ENCODE measurements around the gene GCN1.

DNA sequence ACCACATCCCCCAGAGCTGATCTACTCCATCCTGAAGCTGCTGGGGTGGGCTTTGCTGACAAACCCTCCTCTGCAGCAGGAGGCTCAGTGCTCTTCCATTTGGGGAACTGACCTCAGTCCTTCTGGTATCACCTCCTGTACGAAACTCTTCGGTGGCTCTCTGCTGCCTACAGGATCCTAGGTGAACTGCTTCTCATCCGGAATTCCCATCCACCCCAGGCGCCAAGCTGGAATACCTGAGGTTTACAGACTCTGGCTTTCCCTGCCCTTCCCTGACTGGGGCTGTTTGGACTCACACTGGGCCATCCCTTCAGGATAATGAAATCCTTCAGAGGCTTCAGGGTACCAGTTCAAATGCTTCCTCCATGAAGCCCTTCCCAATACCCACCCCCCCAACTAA lies 26.2 kb downstream of the GCN1 start:
- TF ChIP-seq, protein P1, sequence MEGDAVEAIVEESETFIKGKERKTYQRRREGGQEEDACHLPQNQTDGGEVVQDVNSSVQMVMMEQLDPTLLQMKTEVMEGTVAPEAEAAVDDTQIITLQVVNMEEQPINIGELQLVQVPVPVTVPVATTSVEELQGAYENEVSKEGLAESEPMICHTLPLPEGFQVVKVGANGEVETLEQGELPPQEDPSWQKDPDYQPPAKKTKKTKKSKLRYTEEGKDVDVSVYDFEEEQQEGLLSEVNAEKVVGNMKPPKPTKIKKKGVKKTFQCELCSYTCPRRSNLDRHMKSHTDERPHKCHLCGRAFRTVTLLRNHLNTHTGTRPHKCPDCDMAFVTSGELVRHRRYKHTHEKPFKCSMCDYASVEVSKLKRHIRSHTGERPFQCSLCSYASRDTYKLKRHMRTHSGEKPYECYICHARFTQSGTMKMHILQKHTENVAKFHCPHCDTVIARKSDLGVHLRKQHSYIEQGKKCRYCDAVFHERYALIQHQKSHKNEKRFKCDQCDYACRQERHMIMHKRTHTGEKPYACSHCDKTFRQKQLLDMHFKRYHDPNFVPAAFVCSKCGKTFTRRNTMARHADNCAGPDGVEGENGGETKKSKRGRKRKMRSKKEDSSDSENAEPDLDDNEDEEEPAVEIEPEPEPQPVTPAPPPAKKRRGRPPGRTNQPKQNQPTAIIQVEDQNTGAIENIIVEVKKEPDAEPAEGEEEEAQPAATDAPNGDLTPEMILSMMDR (conservative IDR thresholded peaks at IDR 0.05; ENCODE audit: low read length): no peak
- TF ChIP-seq EZH2phosphoT487 (IDR thresholded peaks at IDR 0.05; ENCODE audit: borderline replicate concordance): no peak

Data from Loucy (cell line).